Measurements from ENCODE around the gene TCERG1L.
"Not testable (repeated sequence)": the region's sequence is repeated elsewhere in the genome, so short reads cannot be mapped to it uniquely, and the experiment has no call there.

Gene TCERG1L

DNA sequence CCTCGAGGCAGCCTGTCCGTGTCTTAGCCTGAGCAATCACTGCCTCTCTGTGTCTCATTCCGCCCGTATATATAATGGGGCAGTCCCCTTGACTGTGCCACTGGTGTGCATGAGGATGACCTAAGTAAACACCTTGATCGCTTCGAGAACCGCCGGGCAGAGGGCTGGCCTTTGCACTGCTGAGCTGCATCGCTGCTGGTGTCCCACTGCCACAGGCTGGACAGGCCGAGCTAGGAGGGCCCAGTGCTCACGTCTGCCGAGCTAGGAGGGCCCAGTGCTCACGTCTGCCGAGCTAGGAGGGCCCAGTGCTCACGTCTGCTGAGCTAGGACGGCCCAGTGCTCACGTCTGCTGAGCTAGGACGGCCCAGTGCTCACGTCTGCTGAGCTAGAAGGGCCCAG lies 232.6 kb downstream of the TCERG1L start:
- DNase-seq = not testable (repeated sequence)

GRCh38 chr10:131078131-131078881 lies 233.2 kb downstream of the TCERG1L start:
- DNase-seq = no peak

GRCh38 chr10:131077724-131078123 lies 233.8 kb downstream of the TCERG1L start:
- DNase-seq = no peak

GRCh38 chr10:131077031-131077430 lies 234.5 kb downstream of the TCERG1L start:
- no peak for DNase-seq

DNA sequence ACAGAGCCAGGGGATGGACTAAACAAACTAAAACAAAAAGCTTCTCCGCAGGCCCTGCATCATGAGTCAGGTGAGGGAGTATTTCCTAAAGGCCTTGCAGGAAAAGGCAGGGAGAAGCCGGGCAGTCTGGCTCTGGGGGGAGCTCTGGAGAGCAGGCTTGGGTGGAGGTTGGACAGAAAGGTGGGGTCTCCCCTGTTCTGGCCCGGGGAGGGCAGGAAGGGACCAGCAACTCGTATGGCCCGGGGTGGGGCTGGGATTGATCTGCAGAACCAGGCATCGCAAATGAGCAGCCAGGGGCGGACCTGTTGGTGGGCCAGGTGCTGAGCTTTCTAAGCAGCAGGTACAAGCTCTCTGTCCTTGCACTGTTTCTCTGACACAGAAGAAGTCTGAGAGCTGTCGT lies 235.2 kb downstream of the TCERG1L start:
- DNase-seq = no peak

- no peak for DNase-seq
Measured at GRCh38 chr10:131075218-131075770, 236.2 kb downstream of the TCERG1L start.

GRCh38 chr10:131074682-131075081 lies 236.8 kb downstream of the TCERG1L start:
- no peak for DNase-seq

- no peak for DNase-seq
Measured at GRCh38 chr10:131073469-131074035, 238.0 kb downstream of the TCERG1L start.

GRCh38 chr10:131072651-131073468 lies 238.7 kb downstream of the TCERG1L start:
- no peak for DNase-seq

- no peak for DNase-seq
Measured at GRCh38 chr10:131071721-131072120, 239.8 kb downstream of the TCERG1L start.

GRCh38 chr10:131070856-131071255 lies 240.7 kb downstream of the TCERG1L start:
- DNase-seq = no peak

DNA sequence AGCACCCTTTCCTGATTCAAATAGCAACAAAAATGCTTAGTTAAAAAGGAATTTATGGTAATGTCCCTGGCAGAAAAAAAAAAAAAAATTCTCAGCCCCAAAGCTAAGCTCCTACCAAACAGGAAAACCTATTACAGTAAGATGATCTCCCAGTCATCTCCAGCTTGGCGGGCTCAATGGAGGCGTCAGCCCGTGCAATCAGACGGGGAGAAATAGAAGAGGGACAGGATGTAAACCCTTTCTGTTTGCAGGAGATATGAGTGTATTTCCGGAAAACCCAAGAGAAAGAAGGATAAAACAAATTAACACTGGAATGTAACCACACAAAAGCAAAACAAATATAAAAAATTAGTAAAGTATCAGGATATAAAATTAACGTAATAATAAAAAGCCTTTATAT lies 242.8 kb downstream of the TCERG1L start:
- DNase-seq = no peak

DNA sequence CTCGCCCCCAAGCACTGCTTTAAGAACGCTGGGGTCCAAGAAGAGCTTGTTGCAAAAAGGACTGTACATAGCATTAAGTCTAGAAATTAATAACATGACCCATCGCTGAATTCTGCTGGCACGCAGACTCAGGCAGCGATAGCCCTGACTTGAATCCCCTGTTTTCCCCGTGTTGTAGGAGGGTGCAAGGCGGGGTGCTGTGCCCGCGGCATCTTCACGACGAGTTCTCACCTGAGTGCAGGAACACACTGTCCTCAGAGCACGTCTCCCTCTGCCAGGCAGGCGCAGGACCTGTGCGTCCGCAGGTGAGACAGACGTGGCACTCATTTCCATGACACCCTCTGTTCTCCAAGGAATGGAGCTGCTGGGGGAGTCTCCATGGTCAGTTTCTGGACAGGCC lies 243.2 kb downstream of the TCERG1L start:
- DNase-seq = no peak

GRCh38 chr10:131067690-131068089 lies 243.8 kb downstream of the TCERG1L start:
- DNase-seq = no peak

DNA sequence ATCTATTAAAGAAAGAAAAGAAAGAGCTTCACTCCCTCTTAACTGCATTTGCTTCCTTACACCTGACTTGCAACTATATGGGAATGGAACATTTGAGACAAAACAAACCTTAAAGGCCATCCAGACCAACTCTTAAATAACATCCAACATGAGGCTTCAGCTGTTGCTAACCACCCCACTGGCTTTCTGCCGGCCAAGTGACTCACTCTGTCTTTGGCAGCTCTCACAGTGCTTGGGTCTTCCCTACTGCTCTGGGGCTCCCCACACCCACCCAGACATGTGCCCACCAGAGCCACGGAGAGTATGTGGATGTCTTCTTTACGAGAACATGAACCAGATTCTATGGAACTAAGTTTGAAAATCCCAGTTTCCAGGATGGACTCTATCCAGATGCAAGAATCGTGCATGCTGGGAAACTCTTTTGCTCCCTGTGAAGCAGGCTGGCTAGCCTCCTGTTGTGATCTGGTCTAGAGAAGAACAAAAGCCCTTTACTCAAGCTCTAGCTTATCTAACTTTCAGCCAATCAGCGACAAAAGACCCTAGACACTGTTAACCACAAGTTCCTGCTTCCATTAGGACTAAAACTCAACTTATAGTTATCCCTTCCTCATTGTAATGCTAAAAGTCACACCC lies 245.7 kb downstream of the TCERG1L start:
- no peak for DNase-seq

DNA sequence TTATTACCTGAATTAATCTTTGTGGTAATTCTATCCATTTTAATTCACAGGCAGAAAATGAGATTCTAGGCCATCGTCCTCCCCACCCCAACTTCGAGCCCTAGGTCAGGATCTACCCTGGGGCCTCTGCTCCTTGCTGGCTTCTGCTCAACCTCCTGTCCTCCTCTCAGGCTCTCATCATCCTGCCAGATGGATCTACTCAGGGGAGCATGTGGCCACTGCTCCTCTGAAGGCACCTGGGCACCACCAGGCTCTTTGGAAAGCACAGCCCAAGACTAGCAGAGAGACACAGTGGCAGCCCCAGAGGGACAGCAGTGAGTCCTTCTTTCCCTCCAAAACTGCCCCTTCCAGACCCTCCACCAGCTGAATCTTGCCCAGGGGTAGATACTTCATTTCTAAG lies 248.2 kb downstream of the TCERG1L start:
- no peak for DNase-seq

GRCh38 chr10:131062621-131063260 lies 248.8 kb downstream of the TCERG1L start:
- no peak for DNase-seq

- DNase-seq = no peak
Measured at GRCh38 chr10:131061216-131061615, 250.3 kb downstream of the TCERG1L start.

GRCh38 chr10:131059881-131060280 lies 251.6 kb downstream of the TCERG1L start:
- DNase-seq = no peak

- DNase-seq = no peak
Measured at GRCh38 chr10:131058799-131059198, 252.7 kb downstream of the TCERG1L start.

DNA sequence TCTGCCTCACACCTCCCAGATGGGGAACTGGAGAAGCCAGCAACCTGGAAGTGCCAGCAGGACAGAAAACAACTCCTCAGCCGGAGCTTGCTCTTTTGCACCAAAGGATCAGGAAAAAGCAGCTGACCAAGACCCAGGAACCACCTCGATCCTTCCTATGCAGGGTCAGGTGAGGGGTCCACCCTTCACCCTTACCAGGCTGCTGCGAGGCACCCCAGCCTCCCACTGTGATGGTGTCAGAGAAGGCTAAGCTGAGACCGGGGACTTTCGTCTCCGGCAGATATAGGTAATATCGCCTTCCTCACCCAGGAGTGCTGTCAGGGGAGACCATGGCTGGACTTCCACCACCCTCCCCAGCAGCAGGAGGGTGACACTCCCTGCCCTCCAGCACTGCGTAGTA lies 254.7 kb downstream of the TCERG1L start:
- DNase-seq = no peak

- DNase-seq = no peak
Measured at GRCh38 chr10:131056091-131056579, 255.4 kb downstream of the TCERG1L start.
